Hindlimb muscle (tissue), 1 donor: Measurements from ENCODE around the gene PEAR1. TPM values are rescaled to one million over a fixed set of nuclear protein-coding genes. Genes with fewer than 3 reads are reported as not detected.

Experiments used
- polyA plus RNA-seq: library from polyadenylated mRNA; unstranded; fragments of 120-200 nt; gene quantifications from one replicate; pipeline ENCODE4 v1.2.1, GENCODE V29; 2013; ENCODE audit not compliant: insufficient read length

PEAR1 gene
- polyA plus RNA-seq, 1 donor = 29.2 TPM

Other genes with a start within 250 kb of the PEAR1 start
- gene NES, start 216.3 kb upstream of the PEAR1 start, polyA plus RNA-seq = 1,095 TPM
- 314 TPM for gene CRABP2, start 188.1 kb upstream of the PEAR1 start, polyA plus RNA-seq
- gene METTL25B, start 165.2 kb upstream of the PEAR1 start, polyA plus RNA-seq = 22.2 TPM
- gene ISG20L2, start 165.0 kb upstream of the PEAR1 start, polyA plus RNA-seq = 24.0 TPM
- gene MRPL24, start 152.6 kb upstream of the PEAR1 start, polyA plus RNA-seq = 64.6 TPM
- 142 TPM for gene HDGF, start 142.0 kb upstream of the PEAR1 start, polyA plus RNA-seq
- 64.9 TPM for gene PRCC, start 126.2 kb upstream of the PEAR1 start, polyA plus RNA-seq
- 0.49 TPM for gene SH2D2A, start 76.9 kb upstream of the PEAR1 start, polyA plus RNA-seq
- 0.93 TPM for gene INSRR, start 34.6 kb upstream of the PEAR1 start, polyA plus RNA-seq
- 1.1 TPM for gene NTRK1, start 32.9 kb upstream of the PEAR1 start, polyA plus RNA-seq
- 0.83 TPM for gene LRRC71, start 26.9 kb downstream of the PEAR1 start, polyA plus RNA-seq
- 23.1 TPM for gene ARHGEF11, start 152.0 kb downstream of the PEAR1 start, polyA plus RNA-seq
- not detected for gene ETV3L, start 206.1 kb downstream of the PEAR1 start, polyA plus RNA-seq
- 13.9 TPM for gene ETV3, start 244.7 kb downstream of the PEAR1 start, polyA plus RNA-seq